Measurements from ENCODE around the gene STARD3.

DNA sequence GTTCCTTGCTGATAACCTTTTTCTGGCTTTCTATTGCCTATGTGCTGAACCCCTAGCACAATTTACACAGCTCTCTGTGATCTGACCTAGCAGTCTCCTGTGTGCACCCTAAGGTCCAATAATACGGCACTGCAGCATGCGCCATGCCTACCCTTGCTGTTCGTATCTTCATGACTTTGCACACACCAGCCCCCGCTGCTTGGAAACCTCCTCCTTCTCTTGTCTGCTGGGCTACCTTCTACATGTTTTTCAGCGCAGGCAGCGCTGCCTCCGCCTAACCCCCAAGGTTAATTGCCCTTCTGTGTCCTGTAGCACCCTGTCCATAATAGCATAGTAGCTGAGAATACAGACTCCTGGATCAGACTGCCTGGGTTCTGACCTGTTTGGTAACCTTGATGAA is 1.4 kb downstream of the STARD3 start:
- TF ChIP-seq, protein P1, sequence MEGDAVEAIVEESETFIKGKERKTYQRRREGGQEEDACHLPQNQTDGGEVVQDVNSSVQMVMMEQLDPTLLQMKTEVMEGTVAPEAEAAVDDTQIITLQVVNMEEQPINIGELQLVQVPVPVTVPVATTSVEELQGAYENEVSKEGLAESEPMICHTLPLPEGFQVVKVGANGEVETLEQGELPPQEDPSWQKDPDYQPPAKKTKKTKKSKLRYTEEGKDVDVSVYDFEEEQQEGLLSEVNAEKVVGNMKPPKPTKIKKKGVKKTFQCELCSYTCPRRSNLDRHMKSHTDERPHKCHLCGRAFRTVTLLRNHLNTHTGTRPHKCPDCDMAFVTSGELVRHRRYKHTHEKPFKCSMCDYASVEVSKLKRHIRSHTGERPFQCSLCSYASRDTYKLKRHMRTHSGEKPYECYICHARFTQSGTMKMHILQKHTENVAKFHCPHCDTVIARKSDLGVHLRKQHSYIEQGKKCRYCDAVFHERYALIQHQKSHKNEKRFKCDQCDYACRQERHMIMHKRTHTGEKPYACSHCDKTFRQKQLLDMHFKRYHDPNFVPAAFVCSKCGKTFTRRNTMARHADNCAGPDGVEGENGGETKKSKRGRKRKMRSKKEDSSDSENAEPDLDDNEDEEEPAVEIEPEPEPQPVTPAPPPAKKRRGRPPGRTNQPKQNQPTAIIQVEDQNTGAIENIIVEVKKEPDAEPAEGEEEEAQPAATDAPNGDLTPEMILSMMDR (conservative IDR thresholded peaks at IDR 0.05; ENCODE audit: low read length), result no peak
- TF ChIP-seq EZH2phosphoT487 (IDR thresholded peaks at IDR 0.05; ENCODE audit: borderline replicate concordance), result no peak
